Type B pancreatic cell (in vitro differentiated cells): ENCODE results near the gene PRR5. TPM values are rescaled to one million over a fixed set of nuclear protein-coding genes. Genes with fewer than 3 reads are reported as not detected.

Experiments
- DNase-seq: peaks from one replicate; pipeline ENCODE4 v3.0.0; 2021; ENCODE audit warnings: mixed read lengths; ENCODE audit not compliant: unreplicated experiment; ENCODE audit errors: extremely low spot score
- H3K27ac Mint-ChIP-seq: 2 replicates; pipeline ENCODE4 v1.8.0; 2021; ENCODE audit warnings: mild to moderate bottlenecking, mixed read lengths
- H3K27me3 Mint-ChIP-seq: 2 replicates; pipeline ENCODE4 v1.8.0; 2021; ENCODE audit warnings: mixed read lengths
- H3K36me3 Mint-ChIP-seq: 2 replicates; pipeline ENCODE4 v1.8.0; 2021; ENCODE audit warnings: mixed read lengths
- H3K4me1 Mint-ChIP-seq: one replicate; pipeline ENCODE4 v1.8.0; 2021; ENCODE audit warnings: mixed read lengths; ENCODE audit not compliant: unreplicated experiment
- H3K4me3 Mint-ChIP-seq: 2 replicates; pipeline ENCODE4 v1.8.0; 2021; ENCODE audit warnings: mild to moderate bottlenecking, mixed read lengths
- H3K9me3 Mint-ChIP-seq: 2 replicates; pipeline ENCODE4 v1.8.0; 2021; ENCODE audit warnings: mixed read lengths
- CTCF ChIP-seq: fragments of 200-600 bp; sonication (generic); conservative IDR thresholded peaks from 2 replicates; pipeline ENCODE4 v1.5.0; 2021; ENCODE audit warnings: antibody characterized with exemption, mild to moderate bottlenecking
- total RNA-seq: library from RNA; stranded (reverse); gene quantifications from 2 replicates; pipeline ENCODE4 v1.2.1, GENCODE V29; 2021; ENCODE audit warnings: low replicate concordance

The PRR5 gene
- total RNA-seq, 1 donor from 2014 or later = 21.2 TPM

DNA sequence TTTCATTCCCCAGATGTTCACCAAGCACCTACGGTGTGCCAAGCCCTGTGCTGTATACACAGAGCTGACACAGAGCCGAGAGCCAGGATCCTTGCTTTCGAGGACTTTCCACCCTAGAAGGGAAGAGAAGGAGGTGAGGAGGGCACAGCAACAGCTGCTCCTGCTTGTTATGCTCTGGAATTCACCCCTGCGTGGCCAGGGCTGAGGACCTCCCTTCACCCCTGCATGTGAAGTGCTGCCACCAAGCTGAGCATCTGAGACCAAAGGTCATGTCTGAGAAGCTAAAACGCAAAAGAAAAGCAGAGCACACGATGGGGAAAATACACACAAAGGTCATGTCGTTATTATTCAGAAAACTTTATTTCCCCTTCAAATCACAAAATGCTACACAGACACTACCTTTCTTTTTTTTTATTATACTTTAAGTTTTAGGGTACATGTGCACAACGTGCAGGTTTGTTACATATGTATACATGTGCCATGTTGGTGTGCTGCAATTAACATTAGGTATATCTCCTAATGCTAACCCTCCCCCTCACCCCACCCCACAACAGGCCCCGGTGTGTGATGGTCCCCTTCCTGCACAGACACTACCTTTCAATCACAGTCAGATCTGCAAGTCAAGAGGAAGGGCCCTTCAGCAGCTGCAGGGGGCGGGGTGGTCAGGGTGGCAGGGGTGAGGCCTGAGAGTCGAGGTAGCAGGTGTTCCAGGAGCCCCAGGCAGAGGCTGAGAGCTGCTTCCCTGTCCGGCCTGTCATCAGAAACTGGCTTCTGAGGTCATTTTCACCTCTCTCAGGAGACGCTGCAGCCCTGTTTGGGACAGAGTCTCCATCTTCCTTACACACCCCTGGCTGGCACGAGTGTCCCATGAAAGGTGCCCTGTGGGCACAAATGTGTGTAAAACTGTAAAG is 40.1 kb upstream of the PRR5 start:
- H3K9me3 Mint-ChIP-seq = no peaks in the 10 kb centered on the region
- H3K4me1 Mint-ChIP-seq = peaks cover 14% of the 10 kb centered on the region
- no peak for DNase-seq
- H3K4me3 Mint-ChIP-seq = no peak overlapping the region
- H3K27ac Mint-ChIP-seq = no peak overlapping the region
- no peak for TF ChIP-seq CTCF
- H3K36me3 Mint-ChIP-seq = no peaks in the 10 kb centered on the region
- peaks cover 8% of the 10 kb centered on the region for H3K27me3 Mint-ChIP-seq

GRCh38 chr22:44663256-44663999 is 38.6 kb upstream of the PRR5 start:
- Mint-ChIP-seq H3K4me3 (no peak overlapping the region), H3K9me3 (no peaks in the 10 kb centered on the region), H3K27ac (no peak overlapping the region), H3K27me3 (peaks cover 15% of the 10 kb centered on the region), H3K36me3 (no peaks in the 10 kb centered on the region), H3K4me1 (peaks cover 9% of the 10 kb centered on the region)
- no peak for TF ChIP-seq CTCF
- no peak for DNase-seq

DNA sequence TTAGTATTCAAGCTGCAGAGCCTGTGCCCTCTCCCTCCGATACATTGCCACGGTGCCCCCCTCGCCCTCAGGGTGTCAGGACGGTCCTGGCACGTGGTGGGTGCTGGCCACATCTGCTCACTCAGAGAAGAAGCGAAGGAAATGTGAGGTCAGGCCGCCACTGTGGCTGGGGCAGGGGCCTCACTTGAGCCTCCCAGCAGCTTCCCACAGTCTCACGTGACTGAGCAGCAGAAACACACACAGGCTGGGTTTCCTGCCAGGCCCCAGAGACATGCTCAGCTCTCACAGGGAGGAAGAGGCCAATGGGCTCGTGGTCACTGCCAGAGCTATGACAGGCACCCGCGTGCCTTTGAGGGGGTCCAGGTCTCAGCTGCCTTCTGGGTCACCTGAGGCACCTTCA is 37.9 kb upstream of the PRR5 start:
- H3K27me3 Mint-ChIP-seq = peaks cover 15% of the 10 kb centered on the region
- no peak overlapping the region for H3K27ac Mint-ChIP-seq
- H3K36me3 Mint-ChIP-seq = no peaks in the 10 kb centered on the region

DNA sequence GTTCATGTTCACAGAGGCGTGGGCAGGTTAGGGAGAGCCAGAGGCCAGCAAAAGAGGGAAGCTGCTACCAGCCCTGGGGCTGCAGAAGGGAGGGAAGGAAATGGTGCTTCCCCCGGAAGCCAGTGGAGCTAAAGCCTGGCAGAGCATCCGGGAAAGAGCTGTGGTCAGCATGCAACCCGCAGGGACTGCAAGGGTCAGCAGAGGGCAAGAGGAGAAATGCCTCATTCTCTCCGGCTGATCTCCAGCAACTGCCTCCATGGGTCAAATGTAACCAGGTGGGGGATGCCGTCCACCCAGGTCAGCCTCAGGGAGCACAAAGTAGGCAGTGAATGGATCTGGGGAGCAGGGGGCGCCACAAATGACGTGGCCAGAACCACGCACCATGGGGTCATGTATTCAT is 36.9 kb upstream of the PRR5 start:
- no peaks in the 10 kb centered on the region for H3K36me3 Mint-ChIP-seq
- no peak for DNase-seq
- no peaks in the 10 kb centered on the region for H3K9me3 Mint-ChIP-seq
- TF ChIP-seq CTCF = no peak
- peaks cover 9% of the 10 kb centered on the region for H3K4me1 Mint-ChIP-seq
- H3K27ac Mint-ChIP-seq = no peak overlapping the region
- no peak overlapping the region for H3K4me3 Mint-ChIP-seq
- peaks cover 17% of the 10 kb centered on the region for H3K27me3 Mint-ChIP-seq

More for the DNA sequence above, 37.9 kb upstream of the PRR5 start:
- peaks cover 9% of the 10 kb centered on the region for H3K4me1 Mint-ChIP-seq
- no peaks in the 10 kb centered on the region for H3K9me3 Mint-ChIP-seq
- no peak overlapping the region for H3K4me3 Mint-ChIP-seq
- no peak for TF ChIP-seq CTCF
- DNase-seq = no peak

- Mint-ChIP-seq H3K9me3 (no peaks in the 10 kb centered on the region), H3K27ac (no peak overlapping the region), H3K4me1 (peaks cover 9% of the 10 kb centered on the region), H3K27me3 (peaks cover 27% of the 10 kb centered on the region), H3K36me3 (no peaks in the 10 kb centered on the region), H3K4me3 (peak overlapping the region; percentile 48)
- no peak for TF ChIP-seq CTCF
- DNase-seq = no peak
These were observed 35.8 kb upstream of the PRR5 start for GRCh38 chr22:44666207-44666585.
